H9 (cell line): Measurements from ENCODE around the gene ALDH1A1. TPM values are rescaled to one million over a fixed set of nuclear protein-coding genes. Genes with fewer than 3 reads are reported as not detected.

ENCODE experiments used
- DNase-seq: peaks from one replicate; pipeline ENCODE4 v3.0.0-alpha.2; 2017
- H2AFZ ChIP-seq: one replicate; pipeline ENCODE4 v1.6.1; 2013; ENCODE audit warnings: mild to moderate bottlenecking, low read length, control low read depth, moderate library complexity
- H2AK5ac ChIP-seq: 2 replicates; pipeline ENCODE4 v1.6.1; 2013; ENCODE audit warnings: low read length, control low read depth, mixed read lengths; ENCODE audit not compliant: insufficient read length
- H2BK120ac ChIP-seq: one replicate; pipeline ENCODE4 v1.6.1; 2013; ENCODE audit warnings: low read depth, mild to moderate bottlenecking, low read length, control low read depth, inconsistent platforms; ENCODE audit not compliant: poor library complexity, severe bottlenecking
- H2BK12ac ChIP-seq: 2 replicates; pipeline ENCODE4 v1.6.1; 2013; ENCODE audit warnings: low read length, control low read depth, mixed read lengths, low read depth; ENCODE audit not compliant: insufficient read length
- H2BK15ac ChIP-seq: 2 replicates; pipeline ENCODE4 v1.6.1; 2013; ENCODE audit warnings: low read depth, low read length, control low read depth
- H2BK20ac ChIP-seq: one replicate; pipeline ENCODE4 v1.6.1; 2013; ENCODE audit warnings: low read depth, mild to moderate bottlenecking, low read length, control low read depth, inconsistent platforms; ENCODE audit not compliant: poor library complexity, severe bottlenecking
- H2BK5ac ChIP-seq: 2 replicates; pipeline ENCODE4 v1.6.1; 2013; ENCODE audit warnings: low read length, control low read depth, mixed read lengths; ENCODE audit not compliant: insufficient read length
- H3K14ac ChIP-seq: 2 replicates; pipeline ENCODE4 v1.6.1; 2013; ENCODE audit warnings: low read length, control low read depth; ENCODE audit not compliant: insufficient read depth
- H3K18ac ChIP-seq: 2 replicates; pipeline ENCODE4 v1.6.1; 2013; ENCODE audit warnings: low read depth, mild to moderate bottlenecking, mixed read lengths, low read length, control low read depth; ENCODE audit not compliant: insufficient read length
- H3K23ac ChIP-seq: 2 replicates; pipeline ENCODE4 v1.6.1; 2013; ENCODE audit warnings: low read length, control low read depth, mixed read lengths, low read depth; ENCODE audit not compliant: insufficient read length
- H3K23me2 ChIP-seq: 2 replicates; pipeline ENCODE4 v1.6.1; 2013; ENCODE audit warnings: low read depth, mild to moderate bottlenecking, mixed read lengths, low read length, control low read depth; ENCODE audit not compliant: insufficient read length, poor library complexity, severe bottlenecking
- H3K27ac ChIP-seq: 2 replicates; pipeline ENCODE4 v1.5.1; 2013; ENCODE audit warnings: low read length, control low read depth, mixed read lengths, low read depth; ENCODE audit not compliant: insufficient read length
- H3K27me3 ChIP-seq: 2 replicates; pipeline ENCODE4 v1.6.1; 2013; ENCODE audit warnings: low read length, control low read depth, inconsistent platforms; ENCODE audit not compliant: insufficient read depth
- H3K4ac ChIP-seq: 2 replicates; pipeline ENCODE4 v1.6.1; 2013; ENCODE audit warnings: low read depth, mild to moderate bottlenecking, control low read depth, inconsistent platforms, low read length, moderate library complexity
- H3K4me1 ChIP-seq: 2 replicates; pipeline ENCODE4 v1.6.1; 2013; ENCODE audit warnings: low read length, control low read depth, inconsistent platforms; ENCODE audit not compliant: insufficient read depth
- H3K4me2 ChIP-seq: 2 replicates; pipeline ENCODE4 v1.6.1; 2013; ENCODE audit warnings: low read length, control low read depth, mixed read lengths; ENCODE audit not compliant: insufficient read length, insufficient read depth
- H3K56ac ChIP-seq: 2 replicates; pipeline ENCODE4 v1.6.1; 2013; ENCODE audit warnings: low read depth, mild to moderate bottlenecking, mixed read lengths, low read length, control low read depth; ENCODE audit not compliant: insufficient read length
- H3K79me1 ChIP-seq: 2 replicates; pipeline ENCODE4 v1.6.1; 2013; ENCODE audit warnings: low read depth, mild to moderate bottlenecking, moderate library complexity, low read length, control low read depth, inconsistent platforms; ENCODE audit not compliant: insufficient read depth, poor library complexity, severe bottlenecking
- H3K79me2 ChIP-seq: 2 replicates; pipeline ENCODE4 v1.6.1; 2013; ENCODE audit warnings: low read length, control low read depth, inconsistent platforms; ENCODE audit not compliant: insufficient read depth
- H3K9ac ChIP-seq: 2 replicates; pipeline ENCODE4 v1.6.1; 2013; ENCODE audit warnings: low read length, control low read depth, mixed read lengths; ENCODE audit not compliant: insufficient read length; ENCODE audit errors: extremely low read depth
- H3K9me3 ChIP-seq: one replicate; pipeline ENCODE4 v1.6.1; 2013; ENCODE audit warnings: low read depth, low read length, inconsistent platforms; ENCODE audit not compliant: control insufficient read depth
- H3T11ph ChIP-seq: one replicate; pipeline ENCODE4 v1.6.1; 2013; ENCODE audit warnings: mild to moderate bottlenecking, low read length, control low read depth, inconsistent platforms
- H4K20me1 ChIP-seq: one replicate; pipeline ENCODE4 v1.6.1; 2013; ENCODE audit not compliant: control insufficient read depth, insufficient read length, insufficient read depth
- H4K5ac ChIP-seq: 2 replicates; pipeline ENCODE4 v1.6.1; 2013; ENCODE audit warnings: low read depth, mild to moderate bottlenecking, mixed read lengths, low read length, control low read depth; ENCODE audit not compliant: insufficient read length
- H4K8ac ChIP-seq: replicated peaks from 2 replicates; pipeline ENCODE4 v1.6.1; 2013; ENCODE audit warnings: low read length, control low read depth, mixed read lengths, low read depth; ENCODE audit not compliant: insufficient read length
- H4K91ac ChIP-seq: 2 replicates; pipeline ENCODE4 v1.6.1; 2013; ENCODE audit warnings: low read depth, mild to moderate bottlenecking, moderate library complexity, mixed read lengths, low read length, control low read depth; ENCODE audit not compliant: insufficient read length
- H3K27ac Mint-ChIP-seq, 3 experiments: 2 replicates in 2 of 3; 3 replicates in 1 of 3; pipeline ENCODE4 v1.8.0; 2020 to 2021; ENCODE audit warnings: mixed read lengths in 3 of 3, mild to moderate bottlenecking in 1 of 3, moderate library complexity in 1 of 3
- H3K27me3 Mint-ChIP-seq: 2 replicates; pipeline ENCODE4 v1.8.0; 2021; ENCODE audit warnings: low read depth, mild to moderate bottlenecking, moderate library complexity, mixed read lengths
- H3K36me3 Mint-ChIP-seq, 3 experiments: 2 replicates in 2 of 3; 3 replicates in 1 of 3; pipeline ENCODE4 v1.8.0; 2020 to 2021; ENCODE audit warnings: low read depth in 3 of 3, mixed read lengths in 3 of 3; ENCODE audit not compliant: insufficient read depth in 1 of 3
- H3K4me1 Mint-ChIP-seq, 2 experiments: 2 replicates each; pipeline ENCODE4 v1.8.0; 2020; ENCODE audit warnings: mixed read lengths in 2 of 2
- H3K4me3 Mint-ChIP-seq, 2 experiments: 2 replicates in 1 of 2; 3 replicates in 1 of 2; pipeline ENCODE4 v1.8.0; 2020 to 2021; ENCODE audit warnings: mild to moderate bottlenecking in 2 of 2, mixed read lengths in 2 of 2, moderate library complexity in 1 of 2
- H3K9me3 Mint-ChIP-seq, 2 experiments: 2 replicates in 1 of 2; 3 replicates in 1 of 2; pipeline ENCODE4 v1.8.0; 2020; ENCODE audit warnings: mild to moderate bottlenecking in 2 of 2, mixed read lengths in 2 of 2, moderate library complexity in 1 of 2
- WGBS: extraction: QIAGEN DNeasy Blood & Tissue Kit; methylation state at CpG from one replicate; pipeline ENCODE4 v1.1.7; 2013; ENCODE audit warnings: missing lambda C conversion rate, low lambda C conversion rate, mixed read lengths; ENCODE audit not compliant: insufficient read length; ENCODE audit errors: extremely low coverage; 5-methylcytosine and 5-hydroxymethylcytosine counted together
- total RNA-seq: library from RNA; stranded (reverse); gene quantifications from 2 replicates; pipeline ENCODE4 v1.2.1, GENCODE V29; 2021
- TF ChIP-seq, protein P1 (sequence below): fragments of 200-600 bp; sonication (generic); conservative IDR thresholded peaks from 3 replicates; pipeline ENCODE4 v1.8.0; 2021; ENCODE audit warnings: antibody characterized with exemption, mild to moderate bottlenecking

ALDH1A1 gene
- total RNA-seq, 1 experiment from 2014 or later: 1.1 TPM

DNA sequence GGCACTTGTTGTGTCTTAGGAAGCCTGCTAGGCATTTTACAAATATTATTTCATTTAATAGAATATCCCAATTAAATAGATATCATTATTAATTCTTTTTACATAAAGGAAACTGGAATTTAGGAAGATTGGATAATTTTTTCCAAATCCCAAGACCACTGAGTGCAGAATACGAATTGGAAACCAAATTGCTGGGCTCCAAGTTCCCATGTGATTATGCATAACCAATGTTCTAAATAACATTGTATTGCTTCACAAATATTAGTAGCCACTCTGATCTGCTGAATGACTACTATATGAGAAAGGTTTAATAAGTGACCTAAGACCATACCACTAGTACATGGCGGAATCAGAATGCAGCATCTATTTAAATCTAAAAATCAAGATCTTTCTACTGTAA lies 57.7 kb downstream of the ALDH1A1 start:
- no peak overlapping the region for H2BK20ac ChIP-seq
- H3K27me3 ChIP-seq: no peaks in the 10 kb centered on the region
- no peak overlapping the region for H3K14ac ChIP-seq
- H3K18ac ChIP-seq: no peak overlapping the region
- Mint-ChIP-seq H3K4me1 (peaks cover 4 to 6% of the 10 kb centered on the region in 2 experiments), H3K9me3 (no peaks in the 10 kb centered on the region), H3K27me3 (no peaks in the 10 kb centered on the region; the same call in 1 of the 2 replicates), H3K27ac (no peak overlapping the region), H3K4me3 (no peak overlapping the region), H3K36me3 (no peaks in the 10 kb centered on the region)
- no peaks in the 10 kb centered on the region for H3K4me1 ChIP-seq
- no peak overlapping the region for H3K23ac ChIP-seq
- TF ChIP-seq, protein P1, sequence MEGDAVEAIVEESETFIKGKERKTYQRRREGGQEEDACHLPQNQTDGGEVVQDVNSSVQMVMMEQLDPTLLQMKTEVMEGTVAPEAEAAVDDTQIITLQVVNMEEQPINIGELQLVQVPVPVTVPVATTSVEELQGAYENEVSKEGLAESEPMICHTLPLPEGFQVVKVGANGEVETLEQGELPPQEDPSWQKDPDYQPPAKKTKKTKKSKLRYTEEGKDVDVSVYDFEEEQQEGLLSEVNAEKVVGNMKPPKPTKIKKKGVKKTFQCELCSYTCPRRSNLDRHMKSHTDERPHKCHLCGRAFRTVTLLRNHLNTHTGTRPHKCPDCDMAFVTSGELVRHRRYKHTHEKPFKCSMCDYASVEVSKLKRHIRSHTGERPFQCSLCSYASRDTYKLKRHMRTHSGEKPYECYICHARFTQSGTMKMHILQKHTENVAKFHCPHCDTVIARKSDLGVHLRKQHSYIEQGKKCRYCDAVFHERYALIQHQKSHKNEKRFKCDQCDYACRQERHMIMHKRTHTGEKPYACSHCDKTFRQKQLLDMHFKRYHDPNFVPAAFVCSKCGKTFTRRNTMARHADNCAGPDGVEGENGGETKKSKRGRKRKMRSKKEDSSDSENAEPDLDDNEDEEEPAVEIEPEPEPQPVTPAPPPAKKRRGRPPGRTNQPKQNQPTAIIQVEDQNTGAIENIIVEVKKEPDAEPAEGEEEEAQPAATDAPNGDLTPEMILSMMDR: no peak
- WGBS: no CpG with 5 or more reads among the region's 2 CpGs
- no peak overlapping the region for H3K56ac ChIP-seq
- H4K20me1 ChIP-seq: no peaks in the 10 kb centered on the region
- DNase-seq: no peak
- H2BK5ac ChIP-seq: no peak overlapping the region
- H2BK120ac ChIP-seq: no peak overlapping the region
- no peak overlapping the region for H2BK15ac ChIP-seq
- H2AK5ac ChIP-seq: no peak overlapping the region
- H3T11ph ChIP-seq: no peak overlapping the region
- no peak overlapping the region for H2BK12ac ChIP-seq
- H3K27ac ChIP-seq: no peak overlapping the region
- H3K9ac ChIP-seq: no peak overlapping the region
- no peak overlapping the region for H3K4ac ChIP-seq
- no peak overlapping the region for H4K8ac ChIP-seq
- no peak overlapping the region for H4K5ac ChIP-seq
- no peaks in the 10 kb centered on the region for H3K79me1 ChIP-seq
- no peak overlapping the region for H2AFZ ChIP-seq
- H3K79me2 ChIP-seq: no peaks in the 10 kb centered on the region
- no peaks in the 10 kb centered on the region for H3K9me3 ChIP-seq
- no peaks in the 10 kb centered on the region for H3K23me2 ChIP-seq
- no peak overlapping the region for H3K4me2 ChIP-seq
- no peak overlapping the region for H4K91ac ChIP-seq
